Renal cortical epithelial cell (primary cell): Measurements from ENCODE around the gene ALDOA. TPM values are rescaled to one million over a fixed set of nuclear protein-coding genes. Genes with fewer than 3 reads are reported as not detected.
"Not testable (repeated sequence)": the region's sequence is repeated elsewhere in the genome, so short reads cannot be mapped to it uniquely, and the experiment has no call there.

Experiments used
- DNase-seq: peaks from one replicate; pipeline ENCODE4 v3.0.0-alpha.2; 2011; ENCODE audit warnings: low read depth
- total RNA-seq: library from RNA; depleted of rRNA; stranded (reverse); fragments of >200 nt; gene quantifications from 2 replicates; pipeline ENCODE4 v1.2.3, GENCODE V29; 2014

ALDOA gene
- total RNA-seq = 525 and 1,258 TPM in 2 replicates

DNA sequence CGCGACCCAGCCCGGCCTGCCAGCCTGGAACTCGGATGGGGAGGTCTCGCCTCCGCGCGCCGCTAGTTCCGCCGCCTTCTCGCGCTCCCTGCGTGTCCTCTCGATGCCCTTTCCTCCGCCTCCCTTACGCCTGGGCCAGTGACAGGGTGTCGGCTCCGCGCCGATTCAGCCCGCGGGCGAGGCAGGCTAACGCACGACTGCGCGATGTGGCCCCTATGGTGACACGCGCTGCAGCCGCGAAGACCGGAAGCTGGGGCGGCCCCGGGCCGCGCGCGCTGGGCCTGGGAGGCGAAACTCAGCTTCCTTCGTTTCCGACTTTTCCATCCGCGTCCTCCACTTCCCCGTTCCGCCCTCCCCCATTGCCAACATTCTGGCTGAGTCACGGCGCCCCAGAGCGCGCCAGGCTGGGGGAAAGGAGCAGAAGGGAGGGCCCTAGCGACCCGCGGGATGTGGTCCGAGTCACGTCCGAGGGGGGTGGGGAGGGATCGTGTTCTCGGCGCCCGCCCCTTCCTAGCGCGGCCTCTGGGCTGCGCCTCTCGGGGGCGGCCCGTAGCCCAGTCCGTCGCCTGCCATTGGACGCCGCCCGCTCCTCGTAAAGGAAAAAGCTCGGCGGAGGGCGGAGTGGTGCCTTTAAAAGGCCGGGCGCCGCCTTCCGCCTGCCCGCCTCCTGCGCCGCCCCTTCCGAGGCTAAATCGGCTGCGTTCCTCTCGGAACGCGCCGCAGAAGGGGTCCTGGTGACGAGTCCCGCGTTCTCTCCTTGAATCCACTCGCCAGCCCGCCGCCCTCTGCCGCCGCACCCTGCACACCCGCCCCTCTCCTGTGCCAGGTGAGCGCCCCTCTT, at the start of gene ALDOA:
TSS of gene ALDOA (plus strand) at position 659 of the 841 bp plus-strand sequence. CDS start 1,138 bp downstream, outside the sequence.
- peak; percentile 90 for DNase-seq

- DNase-seq = no peak
These were observed 48.8 kb upstream of the ALDOA start for GRCh38 chr16:30016555-30017276.

DNA sequence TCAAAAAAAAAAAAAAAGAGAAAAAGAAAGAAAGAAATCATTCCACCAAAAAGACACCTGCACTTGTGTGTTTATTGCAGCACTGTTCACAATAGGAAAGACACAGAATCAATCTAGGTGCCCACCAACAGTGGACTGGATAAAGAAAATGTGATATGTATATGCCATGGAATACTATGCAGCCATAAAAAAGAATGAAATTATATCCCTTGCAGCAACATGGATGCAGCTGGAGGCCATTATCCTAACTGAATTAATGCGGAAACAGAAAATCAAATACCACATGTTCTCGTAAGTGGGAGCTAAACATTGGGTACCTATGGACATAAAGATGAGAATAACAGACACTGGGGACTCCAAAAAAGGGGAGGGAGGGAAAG, 48.3 kb upstream of the ALDOA start:
- DNase-seq = no peak

DNA sequence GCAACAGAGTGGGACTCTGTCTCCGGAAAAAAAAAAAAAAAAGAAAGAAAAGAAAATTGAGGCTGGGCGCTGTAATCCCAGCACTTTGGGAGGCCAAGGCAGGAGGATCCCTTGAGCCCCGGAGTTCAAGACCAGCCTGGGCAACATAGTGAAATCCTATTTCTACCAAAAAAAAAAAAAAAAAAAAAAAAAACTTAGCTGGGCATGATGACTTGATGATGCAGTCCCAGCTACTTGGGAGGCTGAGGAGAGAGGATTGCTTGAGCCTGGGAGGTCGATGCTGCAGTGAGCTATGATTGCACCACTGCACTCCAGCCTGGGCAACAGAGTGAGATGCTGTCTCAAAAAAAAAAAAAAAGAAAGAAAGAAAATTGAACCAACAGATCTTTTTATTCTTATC, 47.6 kb upstream of the ALDOA start:
- DNase-seq = not testable (repeated sequence)

DNA sequence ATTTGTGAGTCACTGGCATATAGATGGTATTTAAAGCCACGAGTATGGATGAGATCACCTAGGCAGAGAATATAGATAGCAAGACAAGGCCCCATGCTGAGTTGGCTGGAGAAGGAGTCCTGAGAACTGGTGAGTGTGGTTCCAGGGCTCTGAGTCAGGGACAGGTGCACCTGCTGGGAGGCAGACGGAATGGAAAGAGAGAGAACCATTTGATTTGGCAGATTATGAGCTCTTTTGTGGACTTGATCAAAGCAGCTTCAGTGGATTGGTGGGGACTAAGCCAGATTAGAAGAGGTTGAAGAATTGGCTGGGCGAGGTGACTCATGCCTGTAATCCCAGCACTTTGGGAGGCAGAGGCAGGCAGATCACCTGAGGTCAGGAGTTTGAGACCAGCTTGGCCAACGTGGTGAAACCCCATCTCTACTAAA, 46.8 kb upstream of the ALDOA start:
- no peak for DNase-seq

GRCh38 chr16:30022887-30023286, 42.7 kb upstream of the ALDOA start, which contains the start of gene C16orf92:
C16orf92 (plus strand) TSS chr16:30023198; CDS start chr16:30023341, 143 bp downstream.
- DNase-seq = no peak

DNA sequence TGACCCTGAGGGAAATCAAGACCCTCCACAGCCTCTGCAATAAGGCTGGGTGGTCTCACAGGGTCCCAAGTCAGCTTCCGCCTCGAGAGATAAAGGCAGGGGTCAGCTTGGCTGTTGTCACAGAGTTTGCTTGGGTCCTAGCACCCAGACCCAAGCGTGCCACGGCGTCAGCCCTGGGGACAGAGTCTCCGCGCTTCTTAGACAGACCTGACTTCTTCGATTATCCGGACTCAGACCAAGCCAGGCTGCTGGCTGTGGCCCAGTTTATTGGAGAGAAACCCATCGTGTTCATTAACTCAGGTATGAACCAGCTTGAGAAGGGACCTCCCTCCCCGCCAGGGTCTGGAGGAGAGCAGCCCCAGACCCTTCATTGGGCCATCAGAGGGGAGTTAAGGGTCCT, 42.0 kb upstream of the ALDOA start:
- no peak for DNase-seq

- DNase-seq = no peak
These were observed 41.1 kb upstream of the ALDOA start for GRCh38 chr16:30024451-30024850.

DNA sequence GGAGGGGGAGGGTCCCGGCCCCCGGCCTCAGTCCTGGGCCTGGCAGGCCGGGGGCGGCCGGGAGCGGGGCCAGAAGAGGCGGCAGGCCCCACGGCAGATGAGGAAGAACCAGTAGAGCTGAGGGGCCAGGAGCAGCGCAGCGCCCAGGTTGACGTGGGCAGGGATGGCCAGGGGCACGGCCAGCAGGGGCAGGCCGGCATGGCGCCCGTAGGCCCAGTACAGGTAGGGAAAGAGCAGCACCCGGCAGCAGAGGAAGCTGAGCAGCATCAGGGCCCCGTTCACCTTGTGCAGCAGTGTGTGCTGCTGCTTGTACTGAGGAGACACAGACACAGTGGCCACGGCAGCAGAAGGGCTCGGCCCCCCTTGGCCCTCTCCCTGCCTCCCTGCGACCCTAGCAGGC, 40.4 kb upstream of the ALDOA start:
- DNase-seq = no peak

GRCh38 chr16:30025574-30025973, 40.0 kb upstream of the ALDOA start:
- no peak for DNase-seq

GRCh38 chr16:30026449-30026848, 39.1 kb upstream of the ALDOA start:
- DNase-seq = no peak

- no peak for DNase-seq
These were observed 37.7 kb upstream of the ALDOA start for GRCh38 chr16:30027588-30028437.

DNA sequence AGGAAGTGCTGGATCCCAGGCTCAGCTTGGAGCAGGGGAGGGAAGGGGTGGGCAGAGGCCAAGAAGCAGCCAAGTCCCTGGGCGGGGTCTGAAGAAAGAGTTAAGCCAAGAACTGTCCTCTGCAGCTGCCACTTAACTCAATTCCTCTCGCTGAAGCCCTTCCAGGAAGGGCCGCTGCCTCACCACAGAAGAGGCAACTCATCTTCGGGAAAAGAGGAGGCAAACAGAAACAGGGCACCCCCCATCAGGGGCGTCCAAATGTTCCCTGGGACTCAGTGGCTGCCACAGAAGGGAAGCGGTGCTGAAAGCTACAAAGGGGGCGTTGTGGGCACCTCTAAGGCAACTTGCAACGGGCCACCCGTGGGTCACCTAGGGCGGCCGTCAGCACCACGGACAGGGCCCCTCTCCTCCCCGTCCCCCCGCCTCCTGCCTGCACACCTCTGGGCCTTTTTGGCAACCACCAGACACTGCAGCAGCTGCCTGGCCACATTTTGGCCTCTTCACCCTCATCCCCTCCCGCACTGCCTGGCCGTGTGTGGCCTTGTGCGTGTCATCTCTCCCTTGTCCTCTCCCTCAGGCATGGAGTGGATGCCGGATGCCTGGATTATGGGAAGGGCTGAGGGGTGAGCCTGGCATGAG, 37.0 kb upstream of the ALDOA start:
- DNase-seq = no peak

DNA sequence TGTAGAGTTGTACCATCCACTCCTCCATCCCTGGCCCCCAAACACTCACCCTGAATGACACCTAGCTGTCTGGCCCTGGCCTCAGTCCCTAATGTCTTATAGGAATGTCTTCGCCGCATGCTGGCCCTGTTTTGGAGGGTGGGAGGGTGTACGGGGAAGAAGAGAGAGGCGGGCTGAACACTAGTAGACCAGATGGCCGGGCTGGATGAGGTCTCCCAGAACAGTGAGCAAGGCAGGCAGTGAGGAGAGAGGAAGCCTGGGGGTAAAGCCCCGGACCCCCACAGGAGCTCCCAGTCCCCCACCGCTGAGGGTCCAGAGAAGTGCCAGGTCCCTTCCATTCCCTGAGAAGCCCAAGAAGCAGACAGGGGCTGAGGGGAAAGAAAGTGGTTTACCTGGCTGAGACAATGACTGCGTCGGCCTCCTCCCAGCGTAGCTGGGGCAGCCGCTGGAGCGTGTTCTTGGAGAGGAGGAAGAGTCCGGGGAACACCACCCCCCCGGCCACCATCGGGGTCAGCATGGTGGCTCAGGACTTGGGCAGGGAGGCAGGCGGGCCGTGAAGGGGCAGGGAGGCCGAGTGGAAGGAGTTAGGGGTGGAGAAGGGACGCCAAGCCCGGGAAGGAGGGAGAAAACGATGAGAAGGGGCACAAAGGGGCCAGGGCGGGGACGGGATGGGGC, 35.4 kb upstream of the ALDOA start:
- DNase-seq = no peak

GRCh38 chr16:30030841-30031413, 34.6 kb upstream of the ALDOA start, which contains the start of gene TLCD3B:
TLCD3B (minus strand) TSS chr16:30031271; CDS start chr16:30030527, 744 bp downstream.
- no peak for DNase-seq

DNA sequence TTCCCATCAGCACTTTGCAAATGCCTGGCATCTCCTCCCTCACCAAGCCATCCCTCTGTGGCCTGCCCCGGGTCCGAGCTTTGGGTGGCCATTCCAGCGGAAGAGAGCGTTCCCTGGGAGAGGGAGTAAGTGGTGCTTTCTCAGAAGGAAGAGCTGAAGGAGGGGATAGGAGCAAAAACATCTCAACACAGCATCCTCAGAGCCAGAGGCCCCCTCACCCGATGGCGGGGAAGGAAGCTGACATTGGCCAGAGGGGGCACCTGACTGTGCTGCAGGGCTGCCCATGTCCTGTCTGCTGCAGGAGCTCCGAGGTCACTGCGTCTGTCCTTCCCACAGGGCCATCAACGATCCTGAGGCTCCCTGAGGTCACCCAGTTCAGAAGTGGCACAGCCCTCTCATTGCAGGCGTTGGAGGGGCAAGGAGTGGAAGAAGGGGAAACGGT, 34.1 kb upstream of the ALDOA start:
- no peak for DNase-seq

DNA sequence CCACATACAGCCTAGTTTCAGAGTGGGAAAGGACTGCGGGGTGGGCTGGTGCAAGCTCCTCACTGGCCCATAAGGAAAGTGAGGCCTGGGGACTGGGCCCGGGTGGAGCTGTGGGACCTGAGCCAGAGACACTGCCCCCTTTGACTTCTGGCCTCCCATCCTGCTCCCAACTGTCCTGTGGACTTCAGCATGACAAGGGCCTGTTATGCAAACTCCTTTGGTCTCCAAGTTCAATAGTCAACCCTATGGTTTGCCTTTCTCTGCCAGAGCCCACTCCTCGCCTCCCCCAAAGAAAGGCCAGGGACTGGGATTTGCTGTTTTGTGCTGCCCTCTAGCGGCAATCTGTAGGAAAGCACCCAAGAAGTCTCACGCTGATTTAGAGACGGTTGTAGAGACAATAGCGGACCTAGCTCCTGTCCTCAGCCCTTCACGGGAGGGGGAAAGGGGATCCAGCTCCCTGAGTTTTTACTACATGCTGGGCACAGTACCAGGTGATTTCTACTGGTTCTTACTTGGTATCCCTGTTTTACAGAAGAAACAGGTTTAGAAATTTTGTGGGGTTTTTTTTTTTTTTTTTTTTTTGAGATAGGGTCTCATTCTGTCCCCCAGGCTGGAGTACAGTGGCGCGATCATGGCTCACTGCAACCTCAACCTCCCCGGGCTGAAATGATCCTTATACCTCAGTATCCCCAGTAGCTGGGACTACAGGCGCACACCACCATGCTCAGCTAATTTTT, 33.3 kb upstream of the ALDOA start:
- DNase-seq = peak; percentile 66

GRCh38 chr16:30033270-30033669, 32.3 kb upstream of the ALDOA start:
- DNase-seq = peak; percentile 65

- DNase-seq = no peak
These were observed 25.3 kb upstream of the ALDOA start for GRCh38 chr16:30040221-30040620.

DNA sequence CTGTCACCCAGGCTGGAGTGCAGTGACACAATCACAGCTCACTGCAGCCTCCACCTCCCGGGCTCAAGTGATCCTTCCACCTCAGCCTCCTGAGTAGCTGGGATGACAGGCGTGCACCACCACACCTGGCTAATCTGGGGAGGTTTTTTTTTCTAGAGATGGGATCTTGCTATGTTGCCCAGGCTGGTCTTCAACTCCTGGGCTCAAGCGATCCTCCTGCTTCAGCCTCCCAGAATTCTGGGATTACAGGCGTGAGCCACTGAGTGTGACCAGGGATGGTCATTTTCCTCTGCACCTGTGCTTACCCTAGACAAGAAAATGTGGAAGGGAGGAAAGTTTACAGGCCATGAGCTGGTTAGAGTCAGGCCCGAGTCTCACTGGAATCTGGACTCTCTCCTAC, 24.9 kb upstream of the ALDOA start:
- DNase-seq = not testable (repeated sequence)
